IPS-18c (cell line): ENCODE measurements around the gene EIF4E2.
"Not testable (repeated sequence)": the region's sequence is repeated elsewhere in the genome, so short reads cannot be mapped to it uniquely, and the experiment has no call there.

Source experiments
- H3K4me3 ChIP-seq: 2 replicates; pipeline ENCODE4 v1.7.0; 2013; ENCODE audit warnings: low read depth, mild to moderate bottlenecking, low read length, moderate library complexity; ENCODE audit not compliant: insufficient read depth
- H3K9me3 ChIP-seq: one replicate; pipeline ENCODE4 v1.6.1; 2013; ENCODE audit warnings: mild to moderate bottlenecking, low read length, moderate library complexity; ENCODE audit not compliant: control insufficient read depth, insufficient read depth

The EIF4E2 gene

DNA sequence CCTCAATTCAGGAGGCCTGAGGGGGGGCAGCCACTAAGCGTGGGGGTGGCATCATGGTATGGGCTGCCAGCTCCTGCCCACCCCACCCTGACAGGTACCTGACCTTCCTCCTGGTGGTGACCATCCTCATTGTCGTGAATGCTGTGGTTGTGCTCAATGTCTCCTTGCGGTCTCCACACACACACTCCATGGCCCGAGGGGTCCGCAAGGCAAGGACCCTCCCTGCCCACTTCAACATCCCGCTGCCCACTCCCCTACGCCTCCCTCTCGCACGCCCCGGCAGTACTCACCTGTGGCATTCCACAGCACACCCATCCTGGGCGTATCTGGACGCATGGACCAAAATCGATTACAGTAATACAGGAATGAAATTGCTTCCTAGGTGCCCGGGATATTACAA, 7.0 kb upstream of the EIF4E2 start:
- H3K4me3 ChIP-seq = no peak overlapping the region
- H3K9me3 ChIP-seq = no peaks in the 10 kb centered on the region

DNA sequence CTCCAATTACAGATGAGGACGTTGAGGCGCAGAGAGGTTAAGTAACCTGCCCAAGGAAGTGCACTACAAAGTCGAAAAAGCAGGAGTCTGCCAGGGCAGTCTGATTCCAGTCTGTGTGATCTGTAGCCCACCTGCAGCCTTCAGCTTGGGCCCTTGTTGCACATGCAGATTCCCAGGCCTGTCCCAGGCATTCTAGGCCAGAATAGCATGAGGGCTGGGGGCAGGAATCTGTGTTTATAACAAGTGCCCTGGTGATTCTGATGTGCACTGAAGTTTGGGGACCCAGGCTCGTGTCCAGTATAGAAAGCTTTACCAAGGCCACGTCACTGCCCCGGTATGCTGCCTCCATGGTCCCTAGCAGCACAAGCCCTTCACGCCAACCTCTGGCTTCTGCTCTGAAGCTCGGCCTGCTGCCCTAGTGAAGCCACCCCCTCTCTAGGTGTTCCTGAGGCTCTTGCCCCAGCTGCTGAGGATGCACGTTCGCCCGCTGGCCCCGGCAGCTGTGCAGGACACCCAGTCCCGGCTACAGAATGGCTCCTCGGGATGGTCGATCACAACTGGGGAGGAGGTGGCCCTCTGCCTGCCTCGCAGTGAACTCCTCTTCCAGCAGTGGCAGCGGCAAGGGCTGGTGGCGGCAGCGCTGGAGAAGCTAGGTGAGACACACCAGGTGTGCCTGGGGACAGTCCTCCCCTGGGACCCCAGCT, 6.4 kb upstream of the EIF4E2 start:
- no peaks in the 10 kb centered on the region for H3K9me3 ChIP-seq
- no peak overlapping the region for H3K4me3 ChIP-seq

DNA sequence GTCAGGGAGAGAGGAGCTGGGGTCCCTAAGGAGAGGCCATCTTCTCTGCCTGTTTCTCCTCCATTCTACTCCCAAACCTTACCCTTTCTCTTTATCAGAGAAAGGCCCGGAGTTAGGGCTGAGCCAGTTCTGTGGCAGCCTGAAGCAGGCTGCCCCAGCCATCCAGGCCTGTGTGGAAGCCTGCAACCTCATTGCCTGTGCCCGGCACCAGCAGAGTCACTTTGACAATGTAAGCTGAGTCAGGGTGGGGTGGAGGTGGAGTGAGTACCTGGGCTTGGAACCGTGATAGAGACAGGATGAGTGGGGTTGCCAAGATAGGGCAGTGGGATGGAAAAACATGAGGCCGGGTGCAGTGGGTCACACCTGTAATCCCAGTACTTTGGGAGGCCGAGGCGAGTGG, 5.8 kb upstream of the EIF4E2 start:
- Histone ChIP-seq H3K9me3 (no peaks in the 10 kb centered on the region), H3K4me3 (no peak overlapping the region)

DNA sequence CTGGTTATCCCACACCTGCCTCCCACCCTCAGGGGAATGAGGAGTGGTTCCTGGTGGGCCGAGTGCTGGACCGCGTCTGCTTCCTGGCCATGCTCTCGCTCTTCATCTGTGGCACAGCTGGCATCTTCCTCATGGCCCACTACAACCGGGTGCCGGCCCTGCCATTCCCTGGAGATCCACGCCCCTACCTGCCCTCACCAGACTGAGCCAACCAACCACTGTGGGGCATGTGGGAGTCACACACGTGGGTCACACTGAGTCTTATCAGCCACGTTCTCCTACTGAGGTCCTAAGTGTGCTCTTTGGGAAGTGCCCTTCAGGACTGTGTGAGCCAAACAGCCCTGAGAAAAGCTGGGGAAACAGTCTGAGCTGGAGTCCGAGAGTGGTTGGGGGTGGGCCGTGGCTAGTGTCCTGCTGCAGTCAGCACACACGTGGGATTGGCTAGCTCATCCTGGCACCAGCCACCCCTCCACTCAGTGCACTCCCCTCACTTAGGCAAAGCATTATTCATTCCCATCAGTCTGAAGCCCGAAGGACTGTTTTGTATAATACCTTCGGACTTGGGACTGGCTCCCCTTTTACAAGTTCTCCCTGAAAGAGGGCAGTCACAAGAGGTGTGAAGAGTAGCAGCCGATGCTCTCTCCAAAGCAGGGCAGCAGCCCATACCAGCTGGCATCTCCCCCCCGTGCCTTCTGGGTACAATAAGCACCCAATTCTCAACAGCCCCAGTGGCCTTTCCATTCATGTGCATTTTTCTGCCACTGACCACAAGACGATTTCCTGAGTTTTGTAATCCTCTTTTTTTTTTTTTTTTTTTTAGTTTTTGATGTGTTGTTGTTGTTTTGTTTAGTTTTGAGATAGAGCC, 4.7 kb upstream of the EIF4E2 start:
- H3K4me3 ChIP-seq = no peak overlapping the region

DNA sequence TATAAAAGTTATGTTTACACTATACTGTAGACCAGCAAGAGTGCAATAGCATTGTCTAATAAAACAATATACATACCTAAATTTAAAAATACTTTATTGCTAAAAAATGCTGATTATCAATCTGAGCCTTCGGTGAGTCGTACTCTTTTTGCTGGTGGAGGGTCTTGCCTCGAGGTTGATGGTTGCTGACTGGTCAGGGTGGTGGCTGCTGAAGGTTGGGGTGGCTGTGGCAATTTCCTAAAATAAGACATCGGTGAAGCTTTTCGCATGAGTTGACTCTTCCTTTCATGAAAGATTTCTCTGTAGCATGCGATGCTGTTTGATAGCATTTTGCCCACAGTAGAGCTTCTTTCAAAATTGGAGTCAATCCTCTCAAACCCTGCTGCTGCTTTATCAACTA, 2.5 kb upstream of the EIF4E2 start:
- H3K9me3 ChIP-seq = no peaks in the 10 kb centered on the region
- H3K4me3 ChIP-seq = no peak overlapping the region

More for the DNA sequence above, 4.7 kb upstream of the EIF4E2 start:
- H3K9me3 ChIP-seq = no peaks in the 10 kb centered on the region

DNA sequence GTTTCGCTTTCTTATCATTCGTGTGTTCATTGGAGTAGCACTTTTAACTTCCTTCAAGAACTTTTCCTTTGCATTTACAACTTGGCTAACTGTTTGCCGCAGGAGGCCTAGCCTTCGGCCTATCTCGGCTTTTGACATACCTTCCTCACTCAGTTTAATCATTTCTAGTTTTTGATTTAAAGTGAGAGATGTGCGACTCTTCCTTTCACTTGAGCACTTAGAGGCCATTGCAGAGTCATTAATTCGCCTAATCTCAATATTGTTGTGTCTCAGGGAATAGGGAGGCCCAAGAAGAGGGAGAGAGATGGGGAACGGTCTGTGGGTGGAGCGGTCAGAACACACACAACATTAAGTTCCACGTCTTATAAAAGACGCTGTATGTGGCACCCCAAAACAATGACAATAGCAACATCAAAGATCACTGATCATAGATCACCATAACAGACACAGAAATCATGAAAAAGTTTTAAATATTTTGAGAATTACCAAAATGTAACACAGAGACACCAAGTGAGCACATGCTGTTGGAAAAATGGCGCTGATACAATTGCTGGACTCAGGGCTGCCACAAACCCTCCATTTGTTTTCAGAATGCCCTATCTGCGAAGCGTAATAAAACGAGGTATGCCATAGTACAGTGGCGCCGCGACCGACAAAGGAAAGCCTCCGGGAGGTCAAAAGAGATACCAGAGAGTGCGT, 685 bp upstream of the EIF4E2 start:
- Histone ChIP-seq H3K9me3 (no peaks in the 10 kb centered on the region), H3K4me3 (peak overlapping the region; percentile 96)

DNA sequence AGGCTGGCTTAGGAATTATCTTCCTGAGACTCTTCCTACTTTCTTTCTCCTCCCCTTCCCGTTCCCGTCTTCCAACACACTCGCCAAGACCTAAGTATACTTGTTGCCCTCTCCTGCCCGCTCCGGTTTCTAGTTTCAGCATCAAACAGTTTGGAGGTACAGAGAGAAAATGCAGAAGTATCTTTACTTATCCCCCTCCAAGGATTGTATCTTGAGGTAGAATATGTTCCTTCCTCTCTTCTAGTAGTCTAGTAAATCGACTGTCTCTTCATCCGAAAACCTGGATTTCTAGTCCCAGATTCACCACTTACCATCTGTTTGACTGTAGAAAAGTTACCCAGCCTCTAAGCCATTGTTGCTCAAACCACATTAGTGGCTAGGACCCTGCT, 755 bp downstream of the EIF4E2 start:
- peak overlapping the region; percentile 96 for H3K4me3 ChIP-seq
- no peaks in the 10 kb centered on the region for H3K9me3 ChIP-seq

DNA sequence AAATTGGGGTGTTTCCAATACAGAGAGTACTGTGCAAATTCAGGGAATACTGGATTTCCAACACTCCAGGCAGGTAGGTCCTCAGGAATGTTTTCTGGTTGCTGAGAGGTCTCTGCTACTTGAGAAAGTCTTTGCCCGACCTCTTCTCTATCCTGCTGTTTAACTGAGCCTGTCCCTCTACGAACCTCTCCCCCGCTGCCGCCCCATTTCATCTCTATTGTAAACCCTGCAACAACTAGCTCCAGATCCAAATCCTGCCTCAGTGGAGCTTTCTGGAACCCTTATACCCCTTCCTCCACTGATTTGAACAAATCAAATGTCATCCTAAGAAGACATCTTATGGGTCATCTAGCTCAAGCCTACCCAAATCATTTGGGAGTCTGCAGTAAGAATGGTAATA, 1.3 kb downstream of the EIF4E2 start:
- Histone ChIP-seq H3K9me3 (no peaks in the 10 kb centered on the region), H3K4me3 (peak overlapping the region; percentile 96)

DNA sequence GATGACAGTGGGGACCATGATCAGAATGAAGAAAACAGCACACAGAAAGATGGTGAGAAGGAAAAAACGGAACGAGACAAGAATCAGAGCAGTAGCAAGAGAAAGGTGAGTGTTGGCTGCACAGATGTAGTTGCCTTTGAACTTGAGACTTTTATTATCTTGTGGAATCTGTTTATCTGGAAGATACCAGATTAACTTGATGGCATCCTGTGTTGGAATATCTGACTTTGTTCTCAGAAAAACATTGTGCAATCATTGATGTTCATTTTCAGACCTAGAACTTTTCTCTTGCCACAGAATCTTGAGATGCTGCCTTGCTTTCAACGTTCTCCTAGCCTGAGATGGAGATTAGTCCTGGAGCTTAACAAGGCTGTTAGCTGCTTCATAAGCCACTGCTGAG, 5.9 kb downstream of the EIF4E2 start:
- Histone ChIP-seq H3K9me3 (no peaks in the 10 kb centered on the region), H3K4me3 (no peak overlapping the region)

DNA sequence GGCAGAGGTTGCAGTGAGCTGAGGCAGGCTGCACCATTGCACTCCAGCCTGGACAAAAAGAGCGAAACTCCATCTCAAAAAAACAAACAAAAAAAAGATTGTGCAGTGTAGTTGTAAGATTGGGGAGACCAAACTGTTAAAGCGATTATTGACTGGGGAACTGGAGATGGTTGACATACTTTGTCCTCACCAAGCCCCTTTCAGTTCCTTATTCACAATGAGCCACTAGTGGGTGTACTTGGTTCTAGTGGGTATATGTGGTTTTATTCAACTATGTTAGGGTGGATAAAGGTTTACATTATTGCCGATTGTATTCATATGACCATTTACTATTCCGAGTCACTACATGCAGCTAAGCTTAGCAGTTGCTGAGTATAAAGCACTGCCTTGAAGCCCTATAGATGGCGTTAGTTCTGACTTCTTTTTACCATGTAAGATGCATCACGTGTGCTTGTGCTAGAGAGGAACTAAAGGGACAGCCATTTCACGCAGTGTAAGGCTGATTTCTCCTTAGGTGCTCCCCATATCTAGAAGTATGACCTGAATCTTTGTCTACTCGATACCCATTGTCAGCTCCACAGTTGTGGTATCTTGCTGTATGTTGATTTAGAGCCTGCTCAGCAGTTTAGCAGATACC, 12.1 kb downstream of the EIF4E2 start:
- Histone ChIP-seq H3K9me3 (no peaks in the 10 kb centered on the region), H3K4me3 (no peak overlapping the region)

DNA sequence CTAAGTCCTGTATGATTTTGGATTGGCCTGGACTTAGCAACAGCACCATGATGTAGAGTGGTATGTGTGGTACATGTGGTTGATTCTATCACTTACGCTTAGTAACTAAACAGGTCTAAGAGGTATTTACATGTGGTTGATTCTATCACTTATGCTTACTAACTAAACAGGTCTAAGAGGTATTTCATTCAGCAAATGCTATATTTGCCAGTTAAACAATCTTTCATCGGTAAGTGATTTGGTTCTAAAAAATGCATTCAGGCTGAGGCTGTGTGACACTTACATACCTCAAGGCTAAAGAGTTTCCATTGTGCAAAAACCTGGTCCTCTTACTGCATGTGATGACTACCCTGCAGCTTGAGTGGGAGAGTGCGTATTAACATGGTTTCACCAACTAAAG, 13.1 kb downstream of the EIF4E2 start:
- no peak overlapping the region for H3K4me3 ChIP-seq
- no peaks in the 10 kb centered on the region for H3K9me3 ChIP-seq

DNA sequence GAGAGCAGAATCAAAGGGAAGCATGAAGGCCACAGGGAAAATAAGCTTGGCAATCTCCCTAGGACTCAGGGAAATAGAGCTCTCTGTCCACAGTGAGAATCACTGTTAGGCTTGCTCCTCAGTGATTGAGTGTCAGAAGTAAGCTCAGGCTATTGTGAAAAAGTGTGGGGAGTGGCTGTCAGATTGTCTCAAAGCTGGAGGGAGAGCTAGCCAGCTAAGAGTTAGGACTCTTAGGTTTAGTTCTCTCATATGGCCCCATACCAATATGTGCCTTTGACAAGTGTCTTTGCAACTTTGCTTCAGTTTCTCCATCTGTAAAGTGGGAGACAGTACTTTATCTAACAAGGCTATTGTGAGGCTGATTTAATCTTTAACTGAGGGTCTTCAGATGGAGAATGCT, 17.2 kb downstream of the EIF4E2 start:
- Histone ChIP-seq H3K4me3 (no peak overlapping the region), H3K9me3 (no peaks in the 10 kb centered on the region)

DNA sequence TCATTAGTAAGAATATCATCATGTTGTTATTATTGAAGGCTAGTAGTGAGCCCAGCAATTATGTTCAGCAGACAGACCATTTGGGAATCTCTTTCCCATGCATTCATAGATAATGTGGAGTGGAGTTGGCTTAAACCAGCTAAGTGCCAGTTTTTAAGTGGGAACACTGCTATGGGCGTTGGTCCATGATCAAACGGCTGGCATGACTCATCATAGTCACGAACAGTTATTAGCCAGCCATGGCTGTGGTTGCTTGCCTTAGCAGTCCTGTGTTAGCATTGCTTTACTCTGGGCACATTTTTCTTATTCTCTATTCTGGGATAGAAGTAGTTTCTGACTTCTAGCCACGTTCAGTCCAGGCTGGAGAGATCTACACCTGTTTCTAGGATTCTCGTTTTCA, 17.7 kb downstream of the EIF4E2 start:
- H3K4me3 ChIP-seq = no peak overlapping the region
- no peaks in the 10 kb centered on the region for H3K9me3 ChIP-seq

DNA sequence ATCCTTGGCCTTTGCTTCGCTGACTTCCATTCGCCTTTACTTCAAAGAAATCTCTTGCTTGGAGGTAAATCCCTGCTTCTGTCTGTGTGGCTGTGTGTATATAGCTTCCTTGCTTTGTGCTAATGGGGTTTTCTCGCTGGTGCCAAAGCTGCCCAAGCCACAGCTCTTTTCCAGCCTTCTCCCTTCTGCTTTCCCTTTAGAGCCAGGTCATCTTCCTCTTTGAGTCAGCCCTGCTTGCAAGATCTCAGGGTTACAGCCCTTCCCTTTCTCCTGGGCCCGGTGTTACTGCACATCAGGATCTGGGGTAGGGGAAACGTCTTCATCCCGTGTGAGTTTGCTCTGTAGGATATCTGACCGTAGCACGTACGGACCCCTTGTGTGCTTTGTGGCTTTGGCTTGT, 19.1 kb downstream of the EIF4E2 start:
- Histone ChIP-seq H3K4me3 (no peak overlapping the region), H3K9me3 (no peaks in the 10 kb centered on the region)

DNA sequence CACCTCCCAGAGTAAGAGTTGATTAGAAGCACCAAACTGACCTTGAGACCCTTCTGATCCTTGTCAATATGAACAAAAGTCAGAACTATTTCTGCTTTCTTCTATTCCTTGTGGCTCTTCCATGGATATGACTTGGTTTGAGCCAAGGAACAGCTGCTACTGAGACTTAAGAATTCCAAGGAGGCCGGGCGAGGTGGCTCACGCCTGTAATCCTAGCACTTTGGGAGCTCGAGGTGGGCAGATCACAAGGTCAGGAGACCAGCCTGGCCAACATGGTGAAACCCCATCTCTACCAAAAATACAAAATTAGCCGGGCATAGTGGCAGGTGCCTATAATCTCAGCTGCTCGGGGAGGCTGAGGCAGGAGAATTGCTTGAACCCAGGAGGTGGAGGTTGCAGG, 20.0 kb downstream of the EIF4E2 start:
- not testable (repeated sequence) for H3K9me3 ChIP-seq, H3K4me3 ChIP-seq

DNA sequence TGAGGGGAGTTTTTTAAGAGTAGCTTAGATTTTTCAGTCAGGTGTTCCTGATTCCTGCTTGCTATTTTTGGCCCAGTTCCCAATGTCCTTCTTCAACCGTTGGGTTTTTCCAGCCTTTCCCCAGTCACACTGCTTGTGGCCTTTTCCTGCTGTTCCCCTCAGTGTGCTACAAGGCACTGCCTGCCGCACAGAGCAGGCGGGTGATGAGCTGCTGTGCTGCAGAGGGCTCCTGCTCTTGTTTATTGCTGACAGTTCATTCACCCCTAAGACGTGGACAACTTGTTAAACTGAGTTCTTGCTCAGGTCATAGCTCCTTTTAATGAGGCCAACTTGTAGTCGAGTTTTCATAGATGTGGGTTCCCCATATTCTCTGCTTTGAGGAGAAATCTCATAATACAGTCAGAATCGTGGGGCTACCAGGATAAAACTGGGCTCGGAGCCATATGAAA, 20.6 kb downstream of the EIF4E2 start:
- no peaks in the 10 kb centered on the region for H3K9me3 ChIP-seq
- no peak overlapping the region for H3K4me3 ChIP-seq

DNA sequence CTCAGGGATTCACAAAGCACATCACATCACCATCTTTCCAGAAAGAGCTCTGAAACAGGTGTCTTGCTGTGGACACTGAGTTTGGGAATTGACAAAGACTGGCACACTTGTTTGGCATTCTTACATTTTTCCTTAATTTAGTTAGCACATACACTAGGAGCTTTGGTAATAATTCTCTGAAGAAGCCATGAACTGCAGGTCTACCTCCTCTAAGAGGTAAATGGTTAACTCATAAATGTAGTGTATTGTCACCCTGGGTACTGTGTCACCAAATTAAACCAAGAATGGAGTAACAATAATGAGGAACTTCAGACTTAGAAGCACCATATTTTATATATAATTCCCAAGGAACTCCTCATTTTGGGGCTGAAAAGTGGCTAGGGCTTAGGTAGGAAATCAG, 22.6 kb downstream of the EIF4E2 start:
- no peaks in the 10 kb centered on the region for H3K9me3 ChIP-seq
- no peak overlapping the region for H3K4me3 ChIP-seq
